Middle frontal gyrus (tissue), 1 donor: ENCODE data around the gene EEF2KMT.
"Not testable (repeated sequence)": the region's sequence is repeated elsewhere in the genome, so short reads cannot be mapped to it uniquely, and the experiment has no call there.

Experiments
- DNase-seq: peaks from one replicate; pipeline ENCODE4 v3.0.0-alpha.2; 2015; ENCODE audit warnings: low spot score; ENCODE audit errors: extremely low spot score

The EEF2KMT gene

DNA sequence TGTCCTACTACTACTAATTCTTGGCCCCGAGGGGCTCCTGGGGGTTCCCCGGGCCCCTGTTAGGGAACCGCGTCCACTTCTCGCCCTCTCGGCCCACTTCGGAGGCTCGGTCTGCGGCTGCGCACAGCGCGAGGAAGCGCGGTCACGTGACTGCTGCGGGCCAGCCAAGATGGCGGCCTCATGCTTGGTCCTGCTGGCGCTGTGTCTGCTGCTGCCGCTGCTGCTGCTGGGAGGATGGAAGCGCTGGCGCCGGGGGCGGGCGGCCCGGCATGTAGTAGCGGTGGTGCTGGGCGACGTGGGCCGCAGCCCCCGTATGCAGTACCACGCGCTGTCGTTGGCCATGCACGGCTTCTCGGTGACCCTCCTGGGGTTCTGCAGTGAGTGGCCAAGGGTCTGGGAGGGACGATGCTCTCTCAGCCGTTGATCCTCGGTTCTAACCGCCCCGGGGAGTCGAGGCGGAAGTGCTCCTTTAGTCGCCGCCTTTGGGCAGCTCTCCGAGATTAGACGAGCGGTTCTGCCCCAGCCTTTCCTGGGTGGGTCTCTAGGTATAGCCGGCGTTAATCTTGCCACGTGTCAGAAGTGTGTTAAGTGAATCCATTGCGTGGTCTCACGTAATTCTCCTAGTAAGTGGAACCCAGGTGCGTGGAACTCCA is 25.8 kb downstream of the EEF2KMT start, which contains the start of gene ALG1:
Gene ALG1 (plus strand): TSS at position 163 of the 653 bp plus-strand sequence. CDS start 7 bp downstream, at position 170.
- peak; percentile 82 for DNase-seq

DNA sequence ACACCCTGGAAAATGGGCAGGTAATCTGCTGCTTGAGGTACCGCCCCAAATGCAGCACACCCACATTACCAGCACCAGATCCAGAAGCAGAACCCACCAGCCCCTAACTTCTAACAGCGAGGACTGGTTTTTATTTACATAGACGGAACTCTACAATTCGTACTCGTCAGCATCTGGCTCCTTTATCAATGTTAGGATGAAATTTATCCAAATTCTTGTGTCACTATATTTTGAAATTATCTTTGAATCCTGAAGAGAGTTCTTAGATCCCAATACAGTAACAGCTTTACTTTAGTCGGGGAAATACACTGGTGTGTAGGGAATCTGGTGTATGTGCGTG is 26.3 kb downstream of the EEF2KMT start:
- DNase-seq, result no peak

DNA sequence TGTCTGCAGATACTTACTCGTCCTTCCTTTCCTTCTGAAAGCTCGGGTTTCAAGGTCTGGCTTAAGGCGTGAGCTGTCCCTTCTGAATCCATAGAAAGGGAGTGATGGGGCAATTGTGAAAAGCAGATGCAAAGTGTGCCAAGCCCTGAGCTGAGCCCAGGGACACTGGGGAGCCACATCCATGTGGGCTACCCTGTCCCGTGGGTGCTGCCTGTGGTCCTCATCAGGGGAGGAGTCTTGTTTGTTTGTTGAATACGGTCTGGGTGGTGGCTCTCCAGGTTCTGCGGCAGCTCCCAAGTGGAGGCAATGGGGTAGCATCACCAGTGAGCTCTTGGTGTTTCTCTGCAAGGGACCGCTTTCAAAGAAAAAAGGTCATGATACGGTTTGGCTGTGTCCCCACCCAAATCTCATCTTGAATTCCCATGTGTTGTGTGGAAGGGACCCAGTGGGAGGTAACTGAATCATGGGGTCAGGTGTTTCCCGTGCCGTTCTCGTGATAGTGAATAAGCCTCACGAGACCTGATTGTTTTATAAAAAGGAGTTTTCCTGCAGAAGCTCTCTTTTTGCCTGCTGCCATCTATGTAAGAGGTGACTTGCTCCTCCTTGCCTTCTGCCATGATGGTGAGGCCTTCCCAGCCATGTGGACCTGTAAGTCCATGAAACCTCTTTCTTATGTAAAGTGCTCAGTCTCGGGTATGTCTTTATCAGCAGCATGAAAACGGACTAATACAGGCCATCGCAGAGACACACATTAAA is 27.0 kb downstream of the EEF2KMT start:
- DNase-seq, result no peak

- no peak for DNase-seq
These were observed 27.7 kb downstream of the EEF2KMT start for GRCh38 chr16:5069854-5070253.

- DNase-seq, result no peak
These were observed 28.5 kb downstream of the EEF2KMT start for GRCh38 chr16:5069048-5069447.

GRCh38 chr16:5066511-5066910 is 31.1 kb downstream of the EEF2KMT start:
- no peak for DNase-seq

GRCh38 chr16:5065813-5066212 is 31.8 kb downstream of the EEF2KMT start, which contains the start of gene C16orf89:
Gene C16orf89, minus strand, starts transcription at chr16:5065956. Its CDS starts 48 bp downstream, at chr16:5065908.
- no peak for DNase-seq

DNA sequence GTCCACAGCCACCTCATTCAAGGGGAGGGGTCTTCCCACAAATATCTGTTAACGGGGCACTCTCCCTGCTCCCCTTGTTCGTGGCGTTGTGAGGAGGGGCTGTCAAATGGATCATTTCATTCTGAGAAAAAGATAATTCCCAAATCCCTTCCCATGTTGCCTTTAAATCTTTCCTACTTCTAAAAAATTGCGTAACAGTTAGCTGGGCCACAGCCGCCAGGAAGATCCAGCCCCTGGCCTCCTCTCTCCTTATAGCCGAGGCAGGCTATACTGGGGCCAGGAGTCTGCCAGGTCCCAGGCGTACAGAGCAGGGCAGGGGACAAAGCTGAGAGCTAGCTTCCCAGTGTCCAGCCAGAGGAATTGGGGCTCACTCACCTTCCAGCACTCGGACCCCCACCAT is 32.3 kb downstream of the EEF2KMT start:
- no peak for DNase-seq

- no peak for DNase-seq
These were observed 32.7 kb downstream of the EEF2KMT start for GRCh38 chr16:5064915-5065314.

- DNase-seq, result no peak
These were observed 34.5 kb downstream of the EEF2KMT start for GRCh38 chr16:5062790-5063765.

GRCh38 chr16:5062051-5062450 is 35.5 kb downstream of the EEF2KMT start:
- DNase-seq, result no peak

DNA sequence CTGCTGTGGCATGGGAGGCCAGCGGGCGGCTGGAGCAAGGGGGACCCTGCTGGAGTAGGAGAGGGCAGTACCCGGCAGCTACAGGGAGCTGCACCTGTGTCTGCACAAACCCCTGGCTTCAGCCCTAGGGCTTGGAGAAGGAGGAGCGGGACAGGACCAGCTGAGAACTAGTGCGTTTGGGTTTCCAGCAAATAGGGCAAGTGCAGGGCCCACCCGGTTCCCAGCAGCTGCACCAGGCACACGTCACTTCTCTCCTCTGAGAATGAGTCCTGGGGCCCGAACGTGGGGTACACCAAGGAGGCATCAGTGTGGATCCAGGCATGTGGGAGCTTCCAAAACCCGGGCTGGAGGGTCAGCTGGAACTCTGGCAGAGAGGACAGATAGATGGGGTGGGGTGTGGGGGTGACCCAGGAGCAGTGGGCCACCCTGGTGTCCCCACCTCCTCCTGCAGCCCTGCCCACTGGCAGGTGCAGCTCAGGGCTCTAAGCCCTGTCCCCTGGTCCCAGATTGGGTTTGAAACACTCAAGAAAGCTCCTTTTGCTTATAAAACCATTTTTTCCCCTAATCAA is 37.4 kb downstream of the EEF2KMT start:
- no peak for DNase-seq

- DNase-seq, result no peak
These were observed 38.1 kb downstream of the EEF2KMT start for GRCh38 chr16:5059386-5060072.

DNA sequence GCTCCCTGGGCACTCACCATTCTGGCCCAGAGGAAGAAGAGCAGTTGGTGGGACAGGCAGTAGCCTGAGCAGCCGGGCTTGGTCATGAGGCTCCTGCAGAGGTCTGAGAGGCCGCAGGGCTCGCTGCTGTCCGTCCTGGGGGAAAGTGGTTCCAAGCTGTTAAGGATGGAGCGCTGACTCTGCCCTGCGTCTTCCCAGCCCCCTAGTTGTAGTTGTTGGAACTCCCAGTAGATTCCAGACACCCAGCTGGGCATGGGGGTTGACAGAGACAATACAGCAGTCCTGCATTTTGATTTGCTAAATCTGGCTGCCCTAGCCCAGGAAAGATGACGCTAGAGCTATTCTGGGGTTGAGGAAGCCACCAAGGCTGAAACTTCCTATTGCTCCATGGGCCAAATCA is 39.1 kb downstream of the EEF2KMT start:
- no peak for DNase-seq

DNA sequence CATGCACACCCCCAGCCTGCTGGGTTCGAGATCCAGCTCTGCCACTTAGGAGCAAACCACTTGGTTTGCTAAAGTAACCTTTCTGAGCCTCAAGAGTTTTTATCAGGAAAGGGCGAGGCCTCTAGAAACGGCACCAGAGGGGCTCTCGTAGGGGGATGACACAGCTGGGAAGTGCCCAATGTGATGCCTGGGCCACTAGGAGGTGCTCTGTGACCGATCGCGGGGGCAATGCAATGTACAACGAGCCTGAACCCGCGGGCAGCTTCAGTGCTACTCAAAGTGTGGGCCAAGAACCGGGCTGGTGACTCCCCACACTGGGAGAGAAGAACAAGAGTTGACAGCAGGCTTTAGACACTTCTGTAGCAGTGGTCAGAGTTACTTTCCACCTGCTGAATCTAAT is 41.2 kb downstream of the EEF2KMT start:
- DNase-seq, result no peak

- no peak for DNase-seq
These were observed 42.4 kb downstream of the EEF2KMT start for GRCh38 chr16:5054876-5055865.

GRCh38 chr16:5046914-5047313 is 50.7 kb downstream of the EEF2KMT start:
- DNase-seq, result no peak

DNA sequence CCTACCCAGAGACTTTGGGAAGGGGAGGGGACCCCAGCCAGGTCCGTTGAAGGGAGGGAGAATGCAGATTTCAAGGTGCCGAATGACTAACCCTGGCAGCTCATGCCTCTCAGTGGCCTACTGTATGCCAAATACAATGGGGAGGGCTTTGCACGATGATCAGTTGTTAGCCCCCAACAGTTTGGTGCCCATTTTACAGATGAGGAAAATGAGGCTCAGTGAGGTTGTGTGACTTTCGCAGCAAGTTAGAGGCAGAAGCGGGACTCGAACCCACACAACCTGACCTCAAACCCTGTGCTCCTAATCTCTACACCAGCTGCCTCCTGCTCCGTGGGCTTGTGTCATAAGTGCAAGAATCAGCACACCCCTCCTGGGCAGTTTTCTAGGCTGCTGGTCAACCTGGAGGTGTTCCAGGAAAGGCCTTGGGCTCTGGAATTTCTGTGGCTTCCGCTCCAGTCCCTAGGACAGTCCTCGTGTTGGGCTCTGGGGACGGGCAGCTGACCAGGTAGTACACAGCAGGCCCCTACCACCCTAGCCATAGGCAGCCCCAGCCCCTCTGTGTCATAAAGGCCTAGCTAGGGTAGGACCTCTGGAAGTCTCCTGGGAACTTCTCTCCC is 52.0 kb downstream of the EEF2KMT start:
- no peak for DNase-seq

DNA sequence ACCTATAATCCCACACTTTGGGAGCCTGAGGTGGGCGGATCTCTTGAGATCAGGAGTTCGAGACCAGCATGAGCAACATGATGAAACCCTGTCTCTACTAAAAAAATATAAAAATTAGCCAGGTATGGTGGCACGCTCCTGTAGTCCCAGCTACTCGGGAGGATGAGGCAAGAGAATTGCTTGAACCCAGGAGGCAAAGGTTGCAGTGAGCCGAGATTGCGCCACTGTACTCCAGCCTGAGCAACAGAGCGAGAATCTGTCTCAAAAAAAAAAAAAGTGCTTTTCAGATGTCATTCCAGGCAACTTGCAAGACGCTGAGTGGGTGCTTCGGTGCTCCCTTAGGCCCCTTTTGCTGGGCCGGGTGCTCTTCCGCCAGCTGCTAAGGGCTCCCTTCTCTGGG is 53.0 kb downstream of the EEF2KMT start:
- DNase-seq, result not testable (repeated sequence)
